Measurements from ENCODE around the gene ALG3. TPM values are rescaled to one million over a fixed set of nuclear protein-coding genes. Genes with fewer than 3 reads are reported as not detected.

Gene ALG3
- total and polyA plus RNA-seq, 9 of the 15 experiments (the other 6 are each of a cell fraction or from before 2014, with no cell fraction given) = 37.5 to 107 (median 80.1) TPM

GRCh38 chr3:184241447-184242296 lies 7.1 kb downstream of the ALG3 start (continued):
- TF ChIP-seq STAT6 (CRISPR knock-in tag; IDR thresholded peaks at IDR 0.05) (no peak), DLX4 (CRISPR knock-in tag; IDR thresholded peaks at IDR 0.05) (no peak), FOXP1 (CRISPR knock-in tag; IDR thresholded peaks at IDR 0.05) (no peak), STAT5B (CRISPR knock-in tag; IDR thresholded peaks at IDR 0.05) (no peak), XRCC5 (IDR thresholded peaks at IDR 0.05; ENCODE audit: low read depth, low read length) (no peak), PATZ1 (CRISPR knock-in tag; IDR thresholded peaks at IDR 0.05; ENCODE audit: borderline replicate concordance) (no peak), ZMIZ1 (IDR thresholded peaks at IDR 0.05; ENCODE audit: low read depth in 2 of 2, low read length in 2 of 2) (no peak), ETV6 (IDR thresholded peaks at IDR 0.05; ENCODE audit: borderline replicate concordance in 1 of 2, low read depth in 2 of 2, low read length in 1 of 2) (no peak), ETV6 (CRISPR knock-in tag; IDR thresholded peaks at IDR 0.05; ENCODE audit: borderline replicate concordance) (no peak), RBM15 (IDR thresholded peaks at IDR 0.05; ENCODE audit: insufficient read depth, low read length) (no peak), ZNF3 (CRISPR knock-in tag; IDR thresholded peaks at IDR 0.05) (no peak), ZBTB33 (CRISPR knock-in tag; IDR thresholded peaks at IDR 0.05) (peak; percentile 93)

Measured in K562 (cell line).